Measurements from ENCODE around the gene TNFAIP8L3.

GRCh38 chr15:51075826-51076523 lies 18.7 kb downstream of the TNFAIP8L3 start:
- no peak for TF ChIP-seq ZNF263 (CRISPR knock-in tag; IDR thresholded peaks at IDR 0.05; ENCODE audit: borderline replicate concordance)
- no peak for TF ChIP-seq JUNB (CRISPR knock-in tag; conservative IDR thresholded peaks at IDR 0.05)
- TF ChIP-seq OTX1 (CRISPR knock-in tag; IDR thresholded peaks at IDR 0.05), result no peak
- TF ChIP-seq HBP1 (CRISPR knock-in tag; IDR thresholded peaks at IDR 0.05), result no peak
- TF ChIP-seq MTF1 (CRISPR knock-in tag; IDR thresholded peaks at IDR 0.05; ENCODE audit: borderline replicate concordance), result no peak
- TF ChIP-seq CEBPB (tag; IDR thresholded peaks at IDR 0.05), result no peak
- TF ChIP-seq TBL1XR1 (IDR thresholded peaks at IDR 0.05; ENCODE audit: low read length in 2 of 2), result no peak
- no peak for TF ChIP-seq ZBTB2 (IDR thresholded peaks at IDR 0.05)
- TF ChIP-seq NFYB (IDR thresholded peaks at IDR 0.05; ENCODE audit: extremely low read depth, insufficient read length), result no peak
- no peak for TF ChIP-seq TAF15 (IDR thresholded peaks at IDR 0.05; ENCODE audit: low read depth, low read length)
- no peak for TF ChIP-seq GABPA (tag; conservative IDR thresholded peaks at IDR 0.05; ENCODE audit: low read depth)
- no peak for TF ChIP-seq TFAP4 (CRISPR knock-in tag; IDR thresholded peaks at IDR 0.05; ENCODE audit: borderline replicate concordance)
- no peak for TF ChIP-seq ZNF592 (IDR thresholded peaks at IDR 0.05)

All from K562 (cell line).